Natural killer cell (primary cell): ENCODE data around the gene HEPACAM2. TPM values are rescaled to one million over a fixed set of nuclear protein-coding genes. Genes with fewer than 3 reads are reported as not detected.

Experiments used
- ATAC-seq, 3 donors: fragments of 150-1000 bp in 2 of 3; fragments of 200-7000 bp in 1 of 3; cut with Tn5 transposase; 1 replicate in 1 of 3; 2 replicates in 2 of 3; pipeline ENCODE4 v1.10.0; 2021; ENCODE audit warnings: mild to moderate bottlenecking in 2 of 3, moderate library complexity in 2 of 3
- DNase-seq, 2 donors: peaks; one replicate each; pipeline versions ENCODE4 v3.0.0 to v3.0.0-alpha.2; 2013 to 2021; ENCODE audit warnings: mixed read lengths in 1 of 2
- H3K27ac ChIP-seq: one replicate; pipeline ENCODE4 v1.5.1; 2013; ENCODE audit warnings: mild to moderate bottlenecking, low read length
- H3K27me3 ChIP-seq: one replicate; pipeline ENCODE4 v1.6.1; 2013; ENCODE audit warnings: low read length; ENCODE audit not compliant: control insufficient read depth, insufficient read depth
- H3K36me3 ChIP-seq: one replicate; pipeline ENCODE4 v1.6.1; 2013; ENCODE audit warnings: low read length; ENCODE audit not compliant: control insufficient read depth, insufficient read depth
- H3K4me1 ChIP-seq: one replicate; pipeline ENCODE4 v1.6.1; 2013; ENCODE audit warnings: low read length; ENCODE audit not compliant: control insufficient read depth, insufficient read depth
- H3K4me3 ChIP-seq: one replicate; pipeline ENCODE4 v1.5.1; 2013; ENCODE audit warnings: low read length
- H3K9me3 ChIP-seq: one replicate; pipeline ENCODE4 v1.6.1; 2013; ENCODE audit warnings: low read length; ENCODE audit not compliant: control insufficient read depth, insufficient read depth
- H3K27ac Mint-ChIP-seq, 2 donors: one replicate each; pipeline ENCODE4 v1.8.0; 2022; ENCODE audit warnings: mild to moderate bottlenecking in 2 of 2, mixed read lengths in 2 of 2, moderate library complexity in 1 of 2
- H3K27me3 Mint-ChIP-seq, 2 donors: one replicate each; pipeline ENCODE4 v1.8.0; 2022; ENCODE audit warnings: low read depth in 2 of 2, mixed read lengths in 2 of 2
- H3K36me3 Mint-ChIP-seq: one replicate; pipeline ENCODE4 v1.8.0; 2022; ENCODE audit warnings: mixed read lengths
- H3K4me1 Mint-ChIP-seq, 2 donors: one replicate each; pipeline ENCODE4 v1.8.0; 2022; ENCODE audit warnings: mixed read lengths in 2 of 2
- H3K4me3 Mint-ChIP-seq: one replicate; pipeline ENCODE4 v1.8.0; 2022; ENCODE audit warnings: mild to moderate bottlenecking, moderate library complexity, mixed read lengths
- H3K9me3 Mint-ChIP-seq, 2 donors: one replicate each; pipeline ENCODE4 v1.8.0; 2022; ENCODE audit warnings: mixed read lengths in 2 of 2
- CTCF ChIP-seq: fragments of 200-600 bp; IDR thresholded peaks from one replicate; pipeline ENCODE4 v1.8.0; 2022; ENCODE audit warnings: antibody characterized with exemption
- WGBS: methylation state at CpG from one replicate; pipeline ENCODE4 v1.1.7; 2013; ENCODE audit warnings: missing lambda C conversion rate; ENCODE audit not compliant: insufficient coverage; 5-methylcytosine and 5-hydroxymethylcytosine counted together
- intact Hi-C: fragments of 100-400 bp; cut with micrococcal nuclease; formaldehyde crosslinking; loops from one replicate; pipeline ENCODE4 v1.14.2; 2022
- total RNA-seq, 4 donors: library from RNA; stranded (reverse); fragments of 120-200 nt in 1 of 4; gene quantifications; one replicate each; pipeline versions ENCODE4 v1.2.3 to v1.2.4, GENCODE V29; 2013 to 2022

HEPACAM2 gene
- total RNA-seq, result not detected
- total RNA-seq (2013), result not detected

DNA sequence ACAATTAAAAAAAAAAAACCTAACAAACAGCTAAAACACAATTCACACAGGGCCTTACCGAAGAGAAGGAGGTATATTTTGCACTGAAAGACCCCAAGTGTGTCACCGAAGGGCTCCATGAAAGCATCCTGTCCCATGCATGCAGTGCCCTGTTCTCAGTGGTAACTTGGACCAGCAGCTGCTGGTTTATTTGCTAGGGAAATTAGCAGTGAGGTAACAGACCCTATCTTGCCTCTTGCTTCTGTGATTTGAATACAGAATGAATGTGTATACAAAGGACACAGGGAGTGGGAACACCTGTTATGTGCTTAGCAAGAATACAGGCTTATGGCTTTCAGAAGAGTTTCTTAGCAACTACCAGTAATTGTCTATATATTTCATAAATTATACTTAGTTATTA lies at the start of gene HEPACAM2:
Gene HEPACAM2, minus strand, starts transcription at position 160 of the 400 bp plus-strand sequence.
- Histone ChIP-seq H3K4me3 (no peak within 1 kb of the TSS), H3K9me3 (no peaks in the 10 kb centered on the region), H3K36me3 (no peaks in the 10 kb centered on the region), H3K27me3 (peaks cover 3% of the 10 kb centered on the region), H3K27ac (no peak within 1 kb of the TSS), H3K4me1 (no peaks in the 10 kb centered on the region)
- DNase-seq (no peak), ATAC-seq (no peak)
- H3K27me3 Mint-ChIP-seq, result peaks cover 5 to 21% of the 10 kb centered on the region in 2 donors
- no peaks in the 10 kb centered on the region for H3K9me3 Mint-ChIP-seq
- no peaks in the 10 kb centered on the region for H3K36me3 Mint-ChIP-seq
- H3K27ac Mint-ChIP-seq, result no peak within 1 kb of the TSS
- WGBS, result 89% methylated on average over 2 of the region's 2 CpGs
- H3K4me3 Mint-ChIP-seq, result no peak within 1 kb of the TSS
- H3K4me1 Mint-ChIP-seq, result peaks cover 1% of the 10 kb centered on the region in 2 donors
- no peak for TF ChIP-seq CTCF
- intact Hi-C loops, result loop anchor here (10.0 kb wide), 1 partner anchor 322 kb away; no protein-coding TSS in a partner anchor

- H3K4me3 Mint-ChIP-seq, result no peak overlapping the region
- 100% methylated on average over 3 of the region's 4 CpGs for WGBS
- no peaks in the 10 kb centered on the region for H3K4me1 Mint-ChIP-seq
- H3K27me3 Mint-ChIP-seq, result no peaks in the 10 kb centered on the region
- no peaks in the 10 kb centered on the region for H3K36me3 Mint-ChIP-seq
- H3K27ac Mint-ChIP-seq, result no peak overlapping the region
- Histone ChIP-seq H3K27me3 (no peaks in the 10 kb centered on the region), H3K4me1 (no peaks in the 10 kb centered on the region), H3K9me3 (no peaks in the 10 kb centered on the region), H3K4me3 (no peak overlapping the region), H3K27ac (no peak overlapping the region), H3K36me3 (peaks cover 24% of the 10 kb centered on the region)
- TF ChIP-seq CTCF, result no peak
- H3K9me3 Mint-ChIP-seq, result no peaks in the 10 kb centered on the region
- ATAC-seq, result no peak
- no peak for DNase-seq
- intact Hi-C loops, result no loop called here
Observed at GRCh38 chr7:93265220-93265619, 39.0 kb upstream of the HEPACAM2 start.

DNA sequence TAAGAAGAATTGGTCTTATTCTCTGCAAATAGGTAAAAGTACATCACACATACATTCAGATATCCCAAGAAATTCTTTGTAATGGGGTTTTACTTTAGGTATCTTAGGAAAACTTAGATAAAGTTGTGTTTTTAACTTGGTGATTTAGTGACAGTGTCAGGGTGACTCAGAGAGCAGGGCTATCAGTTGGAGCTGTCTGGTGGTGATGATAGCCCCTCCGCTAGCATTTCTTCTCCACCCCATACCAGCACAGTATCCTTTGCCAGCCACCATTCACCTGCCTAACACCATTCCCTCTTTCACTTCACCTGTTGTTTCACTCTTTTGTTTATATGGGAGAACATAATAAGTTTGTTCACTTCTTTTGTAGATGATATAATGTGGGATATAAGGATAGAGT lies 36.3 kb upstream of the HEPACAM2 start:
- no peak overlapping the region for H3K4me3 Mint-ChIP-seq
- no peaks in the 10 kb centered on the region for H3K9me3 Mint-ChIP-seq
- Histone ChIP-seq H3K27me3 (no peaks in the 10 kb centered on the region), H3K27ac (no peak overlapping the region), H3K4me1 (no peaks in the 10 kb centered on the region), H3K9me3 (no peaks in the 10 kb centered on the region), H3K36me3 (peaks cover 26% of the 10 kb centered on the region), H3K4me3 (no peak overlapping the region)
- no CpG with 5 or more reads among the region's 1 CpG for WGBS
- no peak for TF ChIP-seq CTCF
- H3K36me3 Mint-ChIP-seq, result no peaks in the 10 kb centered on the region
- intact Hi-C loops, result no loop called here
- no peak overlapping the region for H3K27ac Mint-ChIP-seq
- no peaks in the 10 kb centered on the region for H3K4me1 Mint-ChIP-seq
- DNase-seq (no peak), ATAC-seq (no peak)
- H3K27me3 Mint-ChIP-seq, result no peaks in the 10 kb centered on the region

- Histone ChIP-seq H3K4me3 (no peak overlapping the region), H3K36me3 (peaks cover 30% of the 10 kb centered on the region), H3K9me3 (no peaks in the 10 kb centered on the region), H3K4me1 (no peaks in the 10 kb centered on the region), H3K27ac (no peak overlapping the region), H3K27me3 (no peaks in the 10 kb centered on the region)
- ATAC-seq (no peak), DNase-seq (no peak)
- Mint-ChIP-seq H3K4me3 (no peak overlapping the region), H3K27me3 (no peaks in the 10 kb centered on the region), H3K9me3 (no peaks in the 10 kb centered on the region), H3K27ac (no peak overlapping the region), H3K36me3 (no peaks in the 10 kb centered on the region), H3K4me1 (peaks cover 0 to under 1% of the 10 kb centered on the region in 2 donors)
- no peak for TF ChIP-seq CTCF
- intact Hi-C loops, result no loop called here
Observed at GRCh38 chr7:93258661-93259060, 32.4 kb upstream of the HEPACAM2 start.
